ENCODE data around the gene IP6K2. TPM values are rescaled to one million over a fixed set of nuclear protein-coding genes. Genes with fewer than 3 reads are reported as not detected.

IP6K2 gene
- total RNA-seq, 1 donor from 2014 or later: 37.4 TPM

DNA sequence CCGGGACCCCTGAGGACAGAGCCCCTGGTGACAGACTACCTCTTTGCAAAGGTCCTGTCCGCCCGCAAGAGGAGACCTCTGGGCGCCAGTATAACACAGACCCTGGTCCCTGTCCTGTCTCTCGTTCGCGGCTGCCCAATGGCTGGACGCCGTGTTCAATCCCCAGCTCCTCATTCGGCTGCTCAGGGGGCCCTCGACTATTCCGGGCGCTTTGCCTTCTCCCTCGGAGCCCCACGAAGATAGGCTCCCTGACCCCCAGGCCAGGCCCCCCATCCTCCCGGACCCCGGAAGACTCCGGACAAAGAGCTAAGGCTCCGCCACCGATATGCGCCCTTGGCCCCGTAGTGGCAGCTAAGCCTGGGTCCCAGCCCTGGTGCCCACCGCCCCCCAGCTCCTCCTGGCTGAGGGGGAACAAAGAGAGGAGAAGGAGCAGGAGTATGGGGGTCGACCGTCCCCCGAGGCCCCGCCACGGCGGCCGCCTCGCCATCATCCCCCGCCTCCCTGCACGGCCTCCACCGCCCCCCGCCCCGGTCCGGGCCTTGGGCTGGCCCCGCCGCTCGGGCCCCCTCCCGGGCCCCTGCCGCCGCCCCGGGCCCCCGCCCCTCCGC, 54.8 kb downstream of the IP6K2 start:
- FAIRE-seq (no peak), DNase-seq (ENCODE audit: low read depth) (no peak)
- TF ChIP-seq, protein P1, sequence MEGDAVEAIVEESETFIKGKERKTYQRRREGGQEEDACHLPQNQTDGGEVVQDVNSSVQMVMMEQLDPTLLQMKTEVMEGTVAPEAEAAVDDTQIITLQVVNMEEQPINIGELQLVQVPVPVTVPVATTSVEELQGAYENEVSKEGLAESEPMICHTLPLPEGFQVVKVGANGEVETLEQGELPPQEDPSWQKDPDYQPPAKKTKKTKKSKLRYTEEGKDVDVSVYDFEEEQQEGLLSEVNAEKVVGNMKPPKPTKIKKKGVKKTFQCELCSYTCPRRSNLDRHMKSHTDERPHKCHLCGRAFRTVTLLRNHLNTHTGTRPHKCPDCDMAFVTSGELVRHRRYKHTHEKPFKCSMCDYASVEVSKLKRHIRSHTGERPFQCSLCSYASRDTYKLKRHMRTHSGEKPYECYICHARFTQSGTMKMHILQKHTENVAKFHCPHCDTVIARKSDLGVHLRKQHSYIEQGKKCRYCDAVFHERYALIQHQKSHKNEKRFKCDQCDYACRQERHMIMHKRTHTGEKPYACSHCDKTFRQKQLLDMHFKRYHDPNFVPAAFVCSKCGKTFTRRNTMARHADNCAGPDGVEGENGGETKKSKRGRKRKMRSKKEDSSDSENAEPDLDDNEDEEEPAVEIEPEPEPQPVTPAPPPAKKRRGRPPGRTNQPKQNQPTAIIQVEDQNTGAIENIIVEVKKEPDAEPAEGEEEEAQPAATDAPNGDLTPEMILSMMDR (IDR thresholded peaks at IDR 0.05; ENCODE audit: insufficient read depth, low read length, severe bottlenecking): no peak
- no peaks in the 10 kb centered on the region for H3K36me3 ChIP-seq (ENCODE audit: control insufficient read depth, insufficient read depth, low read length)
- no peaks in the 10 kb centered on the region for H3K27me3 ChIP-seq (ENCODE audit: control insufficient read depth, insufficient read depth, low read length)
- H3K4me3 ChIP-seq (ENCODE audit: low read depth, low read length): peak overlapping the region; percentile 75

DNA sequence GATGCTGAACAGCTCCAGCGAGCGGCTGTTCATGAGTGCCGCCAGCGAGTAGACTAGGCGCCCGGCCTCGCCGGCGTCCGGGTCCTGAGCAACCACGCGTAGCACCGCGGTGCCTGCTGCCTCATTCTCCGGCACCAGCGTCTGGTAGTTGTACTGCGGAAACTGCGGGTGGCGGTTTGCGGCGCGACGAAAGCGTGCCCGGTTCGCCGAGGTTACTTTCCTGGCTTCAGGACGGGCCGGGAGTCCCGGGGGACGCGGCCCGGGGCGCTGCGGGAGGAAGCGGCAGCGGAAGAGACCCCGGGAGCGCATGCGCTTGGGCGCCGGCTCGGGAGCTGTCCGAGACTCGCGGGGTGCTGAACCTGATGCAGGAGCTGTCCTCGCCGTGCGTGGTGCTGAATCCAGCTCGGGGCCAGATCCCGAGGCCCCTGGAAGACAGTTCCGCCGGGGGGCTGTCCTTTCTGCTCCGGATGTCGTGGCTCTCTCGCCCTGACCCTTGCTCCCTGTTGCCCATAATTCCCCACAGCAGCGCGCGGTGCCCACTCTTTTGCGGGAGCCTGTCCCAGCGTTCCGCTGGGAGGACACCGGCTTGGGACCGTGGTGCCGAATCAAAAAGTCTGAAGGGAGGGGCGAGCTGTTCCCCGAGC, 55.4 kb downstream of the IP6K2 start:
- FAIRE-seq: no peak
- Histone ChIP-seq H3K4me3 (ENCODE audit: low read depth, low read length) (peak overlapping the region; percentile 29), H3K27me3 (ENCODE audit: control insufficient read depth, insufficient read depth, low read length) (no peaks in the 10 kb centered on the region), H3K36me3 (ENCODE audit: control insufficient read depth, insufficient read depth, low read length) (no peaks in the 10 kb centered on the region)
- TF ChIP-seq, protein P1 (IDR thresholded peaks at IDR 0.05; ENCODE audit: insufficient read depth, low read length, severe bottlenecking): no peak
- no peak for DNase-seq (ENCODE audit: low read depth)

GRCh38 chr3:48660800-48661400, 56.1 kb downstream of the IP6K2 start:
- TF ChIP-seq, protein P1 (IDR thresholded peaks at IDR 0.05; ENCODE audit: insufficient read depth, low read length, severe bottlenecking): no peak
- no peak overlapping the region for H3K4me3 ChIP-seq (ENCODE audit: low read depth, low read length)
- no peak for DNase-seq (ENCODE audit: low read depth)
- FAIRE-seq: no peak
- H3K27me3 ChIP-seq (ENCODE audit: control insufficient read depth, insufficient read depth, low read length): no peaks in the 10 kb centered on the region
- H3K36me3 ChIP-seq (ENCODE audit: control insufficient read depth, insufficient read depth, low read length): no peaks in the 10 kb centered on the region

DNA sequence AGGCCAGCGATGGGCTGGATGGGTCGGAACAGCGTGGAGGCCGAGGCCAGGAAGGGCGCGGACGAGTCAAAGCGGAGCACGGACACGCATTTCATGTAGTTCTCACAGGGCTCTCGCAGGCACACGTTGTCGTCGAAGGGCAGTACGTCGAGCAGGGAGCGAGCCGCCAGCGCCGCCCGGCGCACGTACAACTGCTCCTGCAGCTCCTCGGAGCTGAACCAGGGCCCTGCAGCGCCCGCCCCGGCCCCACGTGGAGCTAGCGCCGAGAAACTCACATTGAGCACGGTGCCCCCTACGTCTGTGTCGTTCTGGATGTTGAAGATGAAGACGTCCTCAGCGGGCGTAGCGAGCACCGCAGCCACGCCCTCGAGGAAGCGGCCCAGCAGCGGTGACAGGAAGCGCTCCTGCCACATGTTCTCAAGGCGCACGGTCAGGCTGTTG, 60.2 kb downstream of the IP6K2 start:
- TF ChIP-seq, protein P1 (IDR thresholded peaks at IDR 0.05; ENCODE audit: insufficient read depth, low read length, severe bottlenecking): no peak
- H3K36me3 ChIP-seq (ENCODE audit: control insufficient read depth, insufficient read depth, low read length): no peaks in the 10 kb centered on the region
- FAIRE-seq: no peak
- DNase-seq (ENCODE audit: low read depth): no peak
- no peaks in the 10 kb centered on the region for H3K27me3 ChIP-seq (ENCODE audit: control insufficient read depth, insufficient read depth, low read length)
- peak overlapping the region; percentile 46 for H3K4me3 ChIP-seq (ENCODE audit: low read depth, low read length)

- DNase-seq (ENCODE audit: low read depth): peak; percentile 84
Observed at GRCh38 chr3:48656061-48656840, 60.8 kb downstream of the IP6K2 start.

More at GRCh38 chr3:48656061-48656840, 60.8 kb downstream of the IP6K2 start:
- H3K27me3 ChIP-seq (ENCODE audit: control insufficient read depth, insufficient read depth, low read length): no peaks in the 10 kb centered on the region
- TF ChIP-seq, protein P1 (IDR thresholded peaks at IDR 0.05; ENCODE audit: insufficient read depth, low read length, severe bottlenecking): peak; percentile 86
- peak overlapping the region; percentile 46 for H3K4me3 ChIP-seq (ENCODE audit: low read depth, low read length)
- FAIRE-seq: no peak
- no peaks in the 10 kb centered on the region for H3K36me3 ChIP-seq (ENCODE audit: control insufficient read depth, insufficient read depth, low read length)
